ENCODE measurements around the gene MEIS2. TPM values are rescaled to one million over a fixed set of nuclear protein-coding genes. Genes with fewer than 3 reads are reported as not detected.
A peak's percentile ranks its signal among the peaks of the same experiment; 100 is the strongest.

The MEIS2 gene
- total RNA-seq, 1 donor from 2014 or later, result 380 TPM

- no peak for FAIRE-seq
- DNase-seq (ENCODE audit: low spot score in 2 of 2), result no peak
These were observed 239.6 kb downstream of the MEIS2 start for GRCh38 chr15:36860792-36861191.

GRCh38 chr15:36858423-36858822 lies 241.9 kb downstream of the MEIS2 start:
- no peak for FAIRE-seq
- DNase-seq (ENCODE audit: low spot score in 2 of 2), result no peak

DNA sequence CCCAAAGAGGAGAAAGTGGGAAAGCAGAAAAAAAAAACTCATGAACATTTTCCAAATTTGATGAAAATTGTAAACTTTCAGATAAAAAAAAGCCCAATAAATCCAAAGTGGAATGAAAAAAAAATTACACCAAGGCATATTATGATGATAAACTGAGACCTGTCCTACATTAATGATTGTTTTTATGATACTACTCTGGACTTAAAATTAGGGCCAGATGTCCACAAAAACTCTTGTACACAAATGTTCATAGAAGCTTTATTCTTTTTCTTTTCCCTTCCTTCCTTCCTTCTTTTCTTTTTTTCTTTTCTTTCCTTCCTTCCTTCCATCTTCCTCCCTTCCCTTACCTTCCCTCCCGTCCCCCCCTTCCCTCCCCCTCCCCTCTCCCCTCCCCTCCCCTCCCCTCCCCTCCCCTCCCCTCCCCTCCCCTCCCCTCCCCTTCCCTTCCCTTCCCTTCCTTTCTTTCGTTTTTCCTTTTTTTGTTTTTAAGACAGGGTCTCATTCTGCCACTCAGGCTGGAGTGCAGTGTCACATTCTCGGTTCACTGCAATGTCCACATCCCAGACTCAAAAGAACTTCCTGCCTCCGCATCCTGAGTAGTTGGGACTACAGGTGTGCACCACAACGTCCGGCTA lies 243.9 kb downstream of the MEIS2 start:
- DNase-seq (ENCODE audit: low spot score in 2 of 2), result no peak
- no peak for FAIRE-seq

DNA sequence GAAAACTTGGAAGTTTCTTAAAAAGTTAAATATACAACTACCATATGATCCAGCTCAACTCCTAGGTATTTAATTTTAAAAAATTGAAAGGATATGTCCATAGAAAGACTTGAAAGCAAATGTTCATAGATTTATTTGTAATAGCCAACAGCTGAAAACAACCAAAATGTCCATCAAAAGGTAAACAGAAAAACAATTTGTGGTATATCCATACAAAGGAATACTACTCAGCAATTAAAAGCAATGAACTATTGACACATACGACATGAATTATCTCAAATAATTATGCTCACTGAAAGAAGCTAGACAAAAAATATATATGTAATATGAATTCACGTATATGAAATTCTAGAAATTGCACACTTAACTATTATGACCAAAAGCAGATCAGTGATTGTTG lies 249.5 kb downstream of the MEIS2 start:
- no peak for DNase-seq (ENCODE audit: low spot score in 2 of 2)
- no peak for FAIRE-seq

DNA sequence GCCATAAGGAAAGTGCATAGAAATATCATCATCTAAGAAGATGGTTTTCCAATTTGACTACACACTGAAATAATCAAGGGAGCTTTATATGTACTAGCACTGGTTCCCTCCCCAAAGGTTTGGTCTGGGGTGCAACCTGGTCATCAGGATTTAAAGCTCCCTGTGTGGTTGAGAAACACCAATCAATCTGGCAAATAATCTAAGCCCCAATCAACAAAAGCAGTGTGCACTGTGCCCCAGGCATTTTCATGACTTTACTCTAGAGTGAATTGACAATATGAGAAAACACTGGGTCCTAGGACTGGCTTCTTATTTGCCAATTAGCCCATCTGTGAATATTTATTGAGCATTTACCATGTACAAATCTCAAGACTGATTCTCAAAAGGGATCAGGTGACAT lies 255.1 kb downstream of the MEIS2 start:
- FAIRE-seq (no peak), DNase-seq (ENCODE audit: low spot score in 2 of 2) (no peak)

DNA sequence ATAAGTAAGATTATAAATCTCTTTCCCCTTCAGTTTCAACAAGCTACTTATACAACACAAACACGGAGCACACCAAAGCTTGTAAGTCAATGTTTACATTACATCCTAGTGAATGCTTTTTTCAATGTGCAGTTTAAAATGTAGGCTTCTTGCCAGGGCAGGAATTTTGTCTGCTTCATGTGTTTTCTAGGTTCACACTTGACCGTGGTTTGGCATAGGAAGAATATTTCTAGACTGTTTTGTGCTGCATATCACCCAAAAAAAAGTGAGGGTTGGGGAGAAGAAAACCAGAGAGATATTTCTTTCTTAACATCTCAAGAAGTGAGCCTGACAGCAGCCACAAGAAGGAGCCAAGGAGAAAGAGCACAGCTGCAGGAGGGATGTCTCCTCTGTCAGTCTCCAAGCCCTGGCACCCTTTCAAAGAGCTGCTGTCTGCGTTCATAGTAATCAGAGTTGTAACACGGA lies 255.8 kb downstream of the MEIS2 start:
- no peak for DNase-seq (ENCODE audit: low spot score in 2 of 2)

DNA sequence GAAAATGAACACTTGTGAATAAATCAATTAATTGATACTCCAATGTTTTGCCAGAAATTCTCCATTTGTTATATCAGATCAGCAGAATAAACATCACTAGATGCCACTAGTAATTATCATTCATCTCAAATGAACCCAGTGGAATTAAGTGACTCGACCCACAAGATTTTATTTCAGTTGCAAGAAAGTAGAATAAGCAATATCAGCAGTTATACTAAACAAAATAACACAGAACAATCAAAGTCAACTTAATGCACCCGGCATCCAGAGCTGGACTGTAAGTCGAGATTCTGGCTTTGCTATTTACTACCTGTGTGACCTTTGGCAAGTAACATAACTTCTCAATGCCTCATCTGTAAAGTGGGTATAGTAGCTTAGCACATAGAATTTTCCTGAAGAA lies 256.5 kb downstream of the MEIS2 start:
- FAIRE-seq, result peak; percentile 31
- no peak for DNase-seq (ENCODE audit: low spot score in 2 of 2)

More for the DNA sequence above, 255.8 kb downstream of the MEIS2 start:
- no peak for FAIRE-seq

- DNase-seq (ENCODE audit: low spot score in 2 of 2) (no peak), FAIRE-seq (no peak)
These were observed 259.2 kb downstream of the MEIS2 start for GRCh38 chr15:36841193-36841592.

Small RNA genes lying within 50 kb of the gene (small RNA-seq; reads per million reads assigned to genes)
- gene MIR8063 (not detected), gene RF00012 (not detected), gene RF00019 (not detected)

Measured in frontal cortex (tissue), 4 donors.